C4-2B (cell line): ENCODE data around the gene L3MBTL4.

Source experiments
- H3K27ac ChIP-seq: fragments of 450-650 bp; 2 replicates; pipeline ENCODE4 v1.5.1; 2017
- ZFX ChIP-seq: fragments of 450-650 bp; IDR thresholded peaks from 2 replicates; pipeline ENCODE4 v1.6.1; 2017
- TF ChIP-seq, protein P1 (sequence below): fragments of 450-650 bp; conservative IDR thresholded peaks from 2 replicates; pipeline ENCODE4 v1.5.1; 2017; ENCODE audit warnings: mild to moderate bottlenecking

The L3MBTL4 gene

DNA sequence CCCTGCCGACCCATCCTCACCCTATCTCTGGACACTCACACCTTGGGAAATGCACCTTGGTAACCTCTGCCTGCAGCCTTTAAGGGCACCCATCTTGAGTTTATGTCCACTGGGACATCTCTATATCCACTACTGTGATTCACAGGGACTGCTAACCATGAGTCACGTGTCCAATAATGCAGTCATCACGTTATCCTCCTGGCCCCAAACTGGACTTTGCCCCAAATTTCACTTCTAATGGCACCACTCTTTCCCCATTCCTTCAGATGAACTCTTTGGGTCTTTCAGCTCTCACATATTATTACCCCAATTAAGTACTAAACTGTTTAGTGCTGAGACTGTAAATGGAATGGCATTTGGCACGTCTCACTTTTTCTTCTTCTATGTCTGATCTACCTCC, 448.2 kb downstream of the L3MBTL4 start:
- no peak overlapping the region for H3K27ac ChIP-seq
- TF ChIP-seq, protein P1, sequence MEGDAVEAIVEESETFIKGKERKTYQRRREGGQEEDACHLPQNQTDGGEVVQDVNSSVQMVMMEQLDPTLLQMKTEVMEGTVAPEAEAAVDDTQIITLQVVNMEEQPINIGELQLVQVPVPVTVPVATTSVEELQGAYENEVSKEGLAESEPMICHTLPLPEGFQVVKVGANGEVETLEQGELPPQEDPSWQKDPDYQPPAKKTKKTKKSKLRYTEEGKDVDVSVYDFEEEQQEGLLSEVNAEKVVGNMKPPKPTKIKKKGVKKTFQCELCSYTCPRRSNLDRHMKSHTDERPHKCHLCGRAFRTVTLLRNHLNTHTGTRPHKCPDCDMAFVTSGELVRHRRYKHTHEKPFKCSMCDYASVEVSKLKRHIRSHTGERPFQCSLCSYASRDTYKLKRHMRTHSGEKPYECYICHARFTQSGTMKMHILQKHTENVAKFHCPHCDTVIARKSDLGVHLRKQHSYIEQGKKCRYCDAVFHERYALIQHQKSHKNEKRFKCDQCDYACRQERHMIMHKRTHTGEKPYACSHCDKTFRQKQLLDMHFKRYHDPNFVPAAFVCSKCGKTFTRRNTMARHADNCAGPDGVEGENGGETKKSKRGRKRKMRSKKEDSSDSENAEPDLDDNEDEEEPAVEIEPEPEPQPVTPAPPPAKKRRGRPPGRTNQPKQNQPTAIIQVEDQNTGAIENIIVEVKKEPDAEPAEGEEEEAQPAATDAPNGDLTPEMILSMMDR, result no peak
- TF ChIP-seq ZFX, result no peak

DNA sequence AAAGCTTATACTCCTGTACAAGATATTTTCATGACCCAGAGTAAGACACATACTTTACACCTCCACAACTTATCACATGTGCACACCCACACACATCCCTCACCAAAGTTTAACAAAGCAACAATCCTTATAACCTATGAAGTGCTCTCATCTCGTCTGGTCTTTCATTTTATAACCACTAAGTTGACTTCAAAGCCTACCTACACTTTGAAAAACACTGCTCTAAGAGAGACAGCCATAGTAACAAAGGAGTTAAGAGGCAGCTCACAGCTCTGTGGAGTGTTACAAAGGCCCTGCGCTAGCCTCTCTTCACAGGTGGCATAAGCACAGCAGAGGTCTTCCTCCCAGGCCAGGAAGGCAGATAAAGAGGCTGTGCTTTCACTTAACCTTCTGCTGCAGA, 449.7 kb downstream of the L3MBTL4 start:
- TF ChIP-seq, protein P1, result no peak
- TF ChIP-seq ZFX, result no peak

DNA sequence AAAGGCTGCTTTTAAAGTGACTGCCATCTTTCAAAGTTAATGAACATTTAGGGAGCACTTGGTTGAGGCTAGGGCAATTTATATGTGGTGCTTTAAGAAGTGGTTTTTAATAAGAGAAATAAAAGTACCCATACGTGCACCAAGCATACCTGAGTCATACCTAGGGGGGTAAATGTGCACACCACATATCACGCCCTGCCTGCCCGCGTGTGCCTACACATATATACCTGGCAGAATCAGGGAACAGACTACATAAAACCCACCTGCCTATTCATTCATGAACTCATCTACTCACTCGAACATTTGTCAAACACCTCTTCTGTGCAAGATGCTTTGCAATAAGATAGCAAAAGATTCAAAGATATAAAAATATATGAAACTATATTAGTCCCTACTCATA, 450.1 kb downstream of the L3MBTL4 start:
- H3K27ac ChIP-seq, result no peak overlapping the region
- no peak for TF ChIP-seq ZFX
- TF ChIP-seq, protein P1, result no peak

More for the DNA sequence above, 449.7 kb downstream of the L3MBTL4 start:
- H3K27ac ChIP-seq, result no peak overlapping the region

DNA sequence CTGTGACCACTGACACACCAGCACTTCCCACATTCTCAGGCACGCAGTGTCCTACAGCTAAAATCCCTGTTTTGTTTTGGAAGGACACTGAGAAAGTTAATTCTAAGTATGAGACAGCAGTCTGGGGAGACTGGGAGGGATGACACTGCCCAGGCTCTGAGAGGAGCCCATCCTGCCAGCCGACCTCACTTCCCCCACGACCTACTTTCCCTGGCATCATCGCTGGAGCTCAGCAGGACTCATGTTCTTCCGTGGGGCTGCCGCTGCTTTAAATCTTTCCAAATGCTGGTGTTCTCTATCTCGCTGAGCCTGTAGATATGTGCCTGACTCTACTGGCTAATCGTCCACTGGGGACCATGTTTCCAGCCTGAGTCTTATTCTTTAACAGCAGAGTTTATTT, 450.6 kb downstream of the L3MBTL4 start:
- no peak for TF ChIP-seq ZFX
- TF ChIP-seq, protein P1, result no peak
- no peak overlapping the region for H3K27ac ChIP-seq

DNA sequence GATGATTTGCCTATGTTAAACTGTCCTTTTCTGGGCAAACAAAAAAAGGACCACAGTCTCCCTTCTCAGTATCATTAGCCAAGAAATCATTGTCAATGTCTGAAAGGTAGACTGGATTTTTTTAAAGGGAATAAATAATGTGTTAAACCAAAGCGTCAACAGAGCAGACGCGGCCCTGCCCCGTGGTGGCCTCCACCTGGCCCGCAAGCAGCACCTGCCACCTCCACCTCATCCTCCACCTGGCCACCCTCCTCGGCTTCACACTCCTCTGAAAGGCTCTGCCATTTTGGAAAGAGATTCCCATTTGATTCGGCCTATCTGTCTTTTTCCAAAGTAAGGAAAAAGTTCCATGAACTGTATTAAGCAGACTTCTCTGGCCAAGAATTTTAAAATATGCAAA, 451.4 kb downstream of the L3MBTL4 start:
- H3K27ac ChIP-seq, result no peak overlapping the region

DNA sequence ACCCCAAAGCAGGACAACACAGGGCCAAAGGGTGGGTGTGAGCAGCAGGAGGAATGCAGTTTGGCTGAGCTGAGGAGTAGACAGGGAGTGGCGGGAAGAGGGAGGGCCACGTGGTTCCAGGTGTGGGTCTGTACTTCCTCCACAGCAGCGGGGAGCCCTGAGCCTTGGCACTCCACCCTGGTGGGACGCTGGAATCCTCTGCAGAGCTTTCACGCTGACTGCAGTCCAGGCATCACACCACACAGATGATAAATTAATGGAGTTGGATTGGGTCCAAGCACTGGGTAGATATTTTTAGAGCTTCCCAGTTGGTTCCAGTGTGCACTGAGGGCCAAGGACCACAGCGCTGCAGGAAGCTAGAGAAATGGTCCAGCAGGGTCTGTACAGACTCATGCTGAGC, 452.3 kb downstream of the L3MBTL4 start:
- H3K27ac ChIP-seq, result no peak overlapping the region

More for the DNA sequence above, 451.4 kb downstream of the L3MBTL4 start:
- TF ChIP-seq, protein P1, result no peak

DNA sequence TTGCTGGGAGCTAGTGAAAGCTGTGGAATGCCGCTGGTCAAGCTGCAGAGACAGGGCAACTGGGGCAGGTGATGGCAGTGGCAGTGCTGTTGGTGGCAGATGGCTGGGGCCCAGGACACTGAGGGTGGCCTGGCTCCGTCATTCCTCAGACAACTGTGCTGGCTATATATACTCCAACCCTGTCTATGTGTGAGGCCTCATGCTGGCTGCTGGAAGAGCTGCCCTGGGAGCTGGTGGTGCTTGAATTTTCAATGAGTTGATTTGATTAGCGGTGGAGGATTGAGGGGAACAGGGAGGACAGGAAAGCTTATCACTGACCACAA, 452.9 kb downstream of the L3MBTL4 start:
- H3K27ac ChIP-seq, result peak overlapping the region; percentile 32; the same call in 1 of the 2 replicates
- no peak for TF ChIP-seq ZFX
- TF ChIP-seq, protein P1, result no peak

More for the DNA sequence above, 452.3 kb downstream of the L3MBTL4 start:
- TF ChIP-seq ZFX, result no peak
- TF ChIP-seq, protein P1, result no peak
